SJSA1 (cell line): ENCODE results near the gene GPR55. TPM values are rescaled to one million over a fixed set of nuclear protein-coding genes. Genes with fewer than 3 reads are reported as not detected.
"Not testable (repeated sequence)": the region's sequence is repeated elsewhere in the genome, so short reads cannot be mapped to it uniquely, and the experiment has no call there.

Experiments
- DNase-seq, 2 experiments: peaks; one replicate each; pipeline ENCODE4 v3.0.0-alpha.2; 2015 to 2020; ENCODE audit warnings: low spot score in 2 of 2, low read depth in 1 of 2
- H3K27ac ChIP-seq: fragments of 250-450 bp; sonication (Bioruptor Pico); 2 replicates; pipeline ENCODE4 v1.5.1; 2020; ENCODE audit warnings: mild to moderate bottlenecking, moderate library complexity
- H3K27me3 ChIP-seq: fragments of 250-450 bp; sonication (Bioruptor Pico); replicated peaks from 2 replicates; pipeline ENCODE4 v1.5.1; 2020; ENCODE audit warnings: mild to moderate bottlenecking, moderate library complexity
- H3K36me3 ChIP-seq: fragments of 250-450 bp; sonication (Bioruptor Pico); 2 replicates; pipeline ENCODE4 v1.5.1; 2020; ENCODE audit warnings: mild to moderate bottlenecking
- H3K4me1 ChIP-seq: fragments of 250-450 bp; sonication (Bioruptor Pico); replicated peaks from 2 replicates; pipeline ENCODE4 v1.6.1; 2021; ENCODE audit warnings: mild to moderate bottlenecking
- H3K4me3 ChIP-seq: fragments of 250-450 bp; sonication (Bioruptor Pico); 2 replicates; pipeline ENCODE4 v1.5.1; 2020; ENCODE audit warnings: mild to moderate bottlenecking
- H3K9me3 ChIP-seq: fragments of 250-450 bp; sonication (Bioruptor Pico); replicated peaks from 2 replicates; pipeline ENCODE4 v1.5.1; 2020; ENCODE audit warnings: mild to moderate bottlenecking
- total RNA-seq: library from RNA; depleted of rRNA; stranded (reverse); fragments of >200 nt; shearing (Covaris generic); gene quantifications from 2 replicates; pipeline ENCODE4 v1.2.3, GENCODE V29; 2014

GPR55 gene
- total RNA-seq, 1 experiment from 2014 or later = 5.7 TPM

DNA sequence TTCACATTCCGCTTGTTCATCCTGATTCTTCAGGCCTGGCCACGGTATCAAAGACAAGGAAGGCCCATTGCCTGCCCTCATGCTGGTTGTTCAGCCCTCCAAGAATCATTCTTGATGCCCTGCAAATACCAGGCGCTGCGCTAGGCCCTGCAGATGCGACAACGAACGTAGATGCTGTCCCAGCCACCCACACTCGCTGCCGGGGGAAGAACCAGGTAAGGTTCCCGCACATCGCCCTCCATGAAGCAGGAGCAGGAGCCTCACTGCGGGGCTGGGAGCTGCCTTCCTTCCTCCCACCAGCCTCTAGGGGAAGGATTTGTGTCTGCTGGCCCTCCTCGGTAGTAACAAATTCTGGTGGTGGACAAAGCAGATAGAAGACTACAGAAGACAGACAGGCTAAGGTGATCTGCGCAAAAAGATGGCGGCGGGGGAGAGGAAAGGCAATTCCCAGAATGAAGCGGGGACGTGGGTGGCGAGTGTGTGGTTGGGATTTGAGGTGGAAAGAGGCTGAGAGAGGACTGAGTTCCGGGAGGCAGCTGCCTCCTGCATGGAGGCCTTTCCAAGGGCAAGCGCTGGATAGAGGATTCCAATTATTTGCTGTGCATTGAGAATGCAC is 19.8 kb upstream of the GPR55 start:
- Histone ChIP-seq H3K36me3 (no peaks in the 10 kb centered on the region), H3K4me3 (no peak overlapping the region), H3K27ac (no peak overlapping the region), H3K4me1 (no peaks in the 10 kb centered on the region), H3K9me3 (no peaks in the 10 kb centered on the region), H3K27me3 (no peaks in the 10 kb centered on the region)
- no peak for DNase-seq

DNA sequence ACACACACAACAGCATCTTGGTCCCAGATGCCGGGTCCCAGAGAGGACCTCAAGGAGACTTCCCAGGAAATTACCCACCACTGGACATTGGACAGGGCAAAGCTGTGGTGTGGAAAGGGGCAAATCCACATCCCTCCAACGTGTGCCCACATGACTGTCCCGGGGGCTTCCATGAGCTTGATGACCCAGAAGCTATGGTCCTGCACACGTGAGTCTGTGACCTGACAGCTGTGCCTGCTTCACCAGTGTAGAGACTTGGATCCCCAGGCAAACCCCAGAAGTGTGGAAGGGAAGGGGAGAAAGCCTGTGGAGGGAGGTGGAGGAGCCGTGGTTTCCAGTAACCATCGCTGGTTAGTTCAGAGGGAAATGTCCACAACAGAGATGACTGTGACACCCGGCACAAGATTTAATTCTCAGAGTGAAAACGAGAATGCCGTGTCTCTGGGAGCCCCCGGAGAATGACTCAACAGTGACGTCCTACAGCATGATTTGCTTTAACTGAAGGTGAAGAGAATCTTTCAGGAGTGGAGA is 19.1 kb upstream of the GPR55 start:
- Histone ChIP-seq H3K27me3 (no peaks in the 10 kb centered on the region), H3K27ac (no peak overlapping the region), H3K9me3 (no peaks in the 10 kb centered on the region), H3K4me3 (no peak overlapping the region), H3K4me1 (no peaks in the 10 kb centered on the region), H3K36me3 (no peaks in the 10 kb centered on the region)
- DNase-seq = no peak

GRCh38 chr2:230942920-230943896 is 18.2 kb upstream of the GPR55 start:
- no peaks in the 10 kb centered on the region for H3K9me3 ChIP-seq
- no peaks in the 10 kb centered on the region for H3K4me1 ChIP-seq
- no peaks in the 10 kb centered on the region for H3K36me3 ChIP-seq
- DNase-seq = no peak
- no peak overlapping the region for H3K27ac ChIP-seq
- no peaks in the 10 kb centered on the region for H3K27me3 ChIP-seq
- H3K4me3 ChIP-seq = no peak overlapping the region

GRCh38 chr2:230942371-230942770 is 17.3 kb upstream of the GPR55 start:
- no peak for DNase-seq
- H3K9me3 ChIP-seq = no peaks in the 10 kb centered on the region
- no peaks in the 10 kb centered on the region for H3K27me3 ChIP-seq
- H3K27ac ChIP-seq = no peak overlapping the region
- no peaks in the 10 kb centered on the region for H3K36me3 ChIP-seq
- no peaks in the 10 kb centered on the region for H3K4me1 ChIP-seq
- no peak overlapping the region for H3K4me3 ChIP-seq

- Histone ChIP-seq H3K27ac (no peak overlapping the region), H3K9me3 (no peaks in the 10 kb centered on the region; the same call in 1 of the 2 replicates), H3K4me3 (no peak overlapping the region), H3K4me1 (no peaks in the 10 kb centered on the region), H3K27me3 (no peaks in the 10 kb centered on the region), H3K36me3 (no peaks in the 10 kb centered on the region)
- no peak for DNase-seq
Measured at GRCh38 chr2:230941202-230942180, 16.4 kb upstream of the GPR55 start.

GRCh38 chr2:230940471-230940815 is 15.4 kb upstream of the GPR55 start:
- Histone ChIP-seq H3K27me3 (no peaks in the 10 kb centered on the region), H3K4me1 (no peaks in the 10 kb centered on the region), H3K4me3 (no peak overlapping the region), H3K36me3 (no peaks in the 10 kb centered on the region), H3K27ac (no peak overlapping the region), H3K9me3 (no peaks in the 10 kb centered on the region; the same call in 1 of the 2 replicates)
- no peak for DNase-seq

GRCh38 chr2:230939691-230940470 is 14.8 kb upstream of the GPR55 start:
- H3K4me1 ChIP-seq = no peaks in the 10 kb centered on the region
- H3K27me3 ChIP-seq = no peaks in the 10 kb centered on the region
- DNase-seq = peak in 1 of 2 experiments; percentile 41
- no peak overlapping the region for H3K4me3 ChIP-seq
- no peak overlapping the region for H3K27ac ChIP-seq
- no peaks in the 10 kb centered on the region for H3K36me3 ChIP-seq
- no peaks in the 10 kb centered on the region; the same call in 1 of the 2 replicates for H3K9me3 ChIP-seq

GRCh38 chr2:230939066-230939591 is 14.1 kb upstream of the GPR55 start:
- no peaks in the 10 kb centered on the region for H3K36me3 ChIP-seq
- H3K27ac ChIP-seq = no peak overlapping the region
- no peaks in the 10 kb centered on the region for H3K27me3 ChIP-seq
- H3K4me1 ChIP-seq = no peaks in the 10 kb centered on the region
- peak in 1 of 2 experiments; percentile 22 for DNase-seq
- H3K9me3 ChIP-seq = no peaks in the 10 kb centered on the region; the same call in 1 of the 2 replicates
- H3K4me3 ChIP-seq = no peak overlapping the region

DNA sequence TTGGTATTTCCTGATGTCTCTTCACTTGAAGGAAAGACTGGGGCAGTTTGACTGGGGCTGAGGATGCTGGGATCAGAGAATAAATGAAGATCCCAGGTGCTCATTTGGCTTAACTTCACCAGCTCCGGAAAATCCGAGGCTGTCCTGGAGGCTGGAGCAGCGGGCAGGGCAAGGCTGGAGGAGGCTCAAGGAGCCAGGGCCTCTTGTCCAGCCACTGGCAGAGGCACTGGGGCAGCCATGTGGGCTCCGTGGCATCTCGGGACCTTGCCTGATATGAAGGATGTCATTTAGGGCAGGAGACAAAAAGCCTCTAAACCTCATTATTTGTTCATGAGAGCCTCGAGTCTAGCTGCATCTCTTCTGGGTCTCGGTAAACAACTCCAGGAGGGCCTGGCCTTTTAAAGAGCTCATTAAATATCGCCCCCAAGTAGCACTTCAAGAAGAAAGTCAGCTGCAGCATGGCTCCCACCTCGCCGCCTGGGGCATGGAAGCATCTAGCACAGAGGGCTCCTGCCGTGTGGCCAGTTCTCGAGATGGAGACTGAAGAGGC is 13.5 kb upstream of the GPR55 start:
- no peak overlapping the region for H3K27ac ChIP-seq
- no peaks in the 10 kb centered on the region for H3K36me3 ChIP-seq
- no peaks in the 10 kb centered on the region; the same call in 1 of the 2 replicates for H3K9me3 ChIP-seq
- H3K4me3 ChIP-seq = no peak overlapping the region
- no peaks in the 10 kb centered on the region for H3K4me1 ChIP-seq
- peak in 1 of 2 experiments; percentile 26 for DNase-seq
- no peaks in the 10 kb centered on the region for H3K27me3 ChIP-seq

DNA sequence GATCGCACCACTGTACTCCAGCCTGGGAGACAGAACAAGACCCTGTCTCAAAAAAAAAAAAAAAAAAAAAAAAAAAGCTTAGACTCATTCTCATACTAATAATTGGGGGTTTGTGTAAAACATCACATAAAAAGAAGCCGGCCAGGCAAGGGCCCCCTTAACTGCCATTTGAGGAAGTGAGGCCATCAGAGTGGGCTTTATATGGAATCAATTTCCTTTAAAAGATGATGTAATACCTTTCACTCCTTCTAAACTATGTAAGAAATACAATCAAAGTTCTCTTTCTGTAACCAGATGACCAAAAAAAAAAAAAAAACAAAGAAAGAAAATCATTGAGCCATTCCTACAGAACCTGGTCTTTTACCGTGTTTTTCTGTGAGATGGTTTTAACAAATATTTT is 13.1 kb upstream of the GPR55 start:
- no peaks in the 10 kb centered on the region; the same call in 1 of the 2 replicates for H3K9me3 ChIP-seq

DNA sequence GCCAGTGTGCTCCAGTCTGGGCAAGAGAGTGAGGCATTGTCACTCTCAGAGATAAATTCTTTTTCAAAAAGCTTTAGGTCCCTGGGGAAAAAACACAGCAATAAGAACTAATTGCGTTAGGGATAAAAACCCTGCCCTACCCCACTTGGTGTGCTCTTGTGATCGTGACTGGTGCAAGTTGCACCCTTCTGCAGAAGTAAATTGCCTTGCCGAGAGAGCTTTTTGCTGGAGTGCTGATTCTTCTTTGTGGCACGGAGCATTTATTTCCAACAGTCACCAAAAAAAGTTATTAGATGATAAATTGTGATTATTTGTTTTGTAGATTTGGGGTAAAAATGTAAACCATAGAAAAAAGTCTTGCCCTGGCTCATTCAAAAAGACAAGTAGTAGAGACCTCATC is 12.3 kb upstream of the GPR55 start:
- Histone ChIP-seq H3K4me1 (no peaks in the 10 kb centered on the region), H3K9me3 (no peaks in the 10 kb centered on the region; the same call in 1 of the 2 replicates), H3K4me3 (no peak overlapping the region), H3K36me3 (no peaks in the 10 kb centered on the region), H3K27me3 (no peaks in the 10 kb centered on the region), H3K27ac (no peak overlapping the region)
- DNase-seq = no peak

More for the DNA sequence above, 13.1 kb upstream of the GPR55 start:
- Histone ChIP-seq H3K27me3 (no peaks in the 10 kb centered on the region), H3K4me3 (no peak overlapping the region), H3K4me1 (no peaks in the 10 kb centered on the region), H3K27ac (no peak overlapping the region), H3K36me3 (no peaks in the 10 kb centered on the region)
- DNase-seq = no peak

- DNase-seq = peak in 1 of 2 experiments; percentile 8
- not testable (repeated sequence) for H3K27me3 ChIP-seq, H3K27ac ChIP-seq
Measured at GRCh38 chr2:230936243-230936642, 11.2 kb upstream of the GPR55 start.

More at GRCh38 chr2:230936243-230936642, 11.2 kb upstream of the GPR55 start:
- not testable (repeated sequence) for H3K4me1 ChIP-seq, H3K4me3 ChIP-seq, H3K9me3 ChIP-seq, H3K36me3 ChIP-seq
